Bronchial epithelial cell (primary cell): ENCODE results near the gene BAG3. TPM values are rescaled to one million over a fixed set of nuclear protein-coding genes. Genes with fewer than 3 reads are reported as not detected.

Source experiments
- DNase-seq: peaks from one replicate; pipeline ENCODE4 v3.0.0-alpha.2; 2010; ENCODE audit warnings: low read depth
- FAIRE-seq: peaks from 2 replicates; lab custom pipeline; 2011; peaks lifted over from hg19 to GRCh38; lab: Jason Lieb, UNC
- H3K27me3 ChIP-seq: 2 replicates; pipeline ENCODE4 v1.5.1; 2011; ENCODE audit warnings: low read length; ENCODE audit not compliant: control insufficient read depth, insufficient read depth
- H3K36me3 ChIP-seq: 2 replicates; pipeline ENCODE4 v1.5.1; 2011; ENCODE audit warnings: low read length; ENCODE audit not compliant: control insufficient read depth, insufficient read depth
- H3K4me3 ChIP-seq: 2 replicates; pipeline ENCODE4 v1.5.1; 2011; ENCODE audit warnings: mild to moderate bottlenecking, low read depth, low read length, control low read depth
- total RNA-seq: library from RNA; depleted of rRNA; stranded (reverse); fragments of >200 nt; gene quantifications from 2 replicates; pipeline ENCODE4 v1.2.1, GENCODE V29; 2014
- TF ChIP-seq, protein P1 (sequence below): IDR thresholded peaks from 2 replicates; pipeline ENCODE4 v1.5.1; 2011; ENCODE audit warnings: mild to moderate bottlenecking, moderate library complexity, low read length, control low read depth, inconsistent platforms; ENCODE audit not compliant: insufficient read depth, severe bottlenecking

BAG3 gene
- total RNA-seq, 1 donor from 2014 or later, result 7.1 TPM

DNA sequence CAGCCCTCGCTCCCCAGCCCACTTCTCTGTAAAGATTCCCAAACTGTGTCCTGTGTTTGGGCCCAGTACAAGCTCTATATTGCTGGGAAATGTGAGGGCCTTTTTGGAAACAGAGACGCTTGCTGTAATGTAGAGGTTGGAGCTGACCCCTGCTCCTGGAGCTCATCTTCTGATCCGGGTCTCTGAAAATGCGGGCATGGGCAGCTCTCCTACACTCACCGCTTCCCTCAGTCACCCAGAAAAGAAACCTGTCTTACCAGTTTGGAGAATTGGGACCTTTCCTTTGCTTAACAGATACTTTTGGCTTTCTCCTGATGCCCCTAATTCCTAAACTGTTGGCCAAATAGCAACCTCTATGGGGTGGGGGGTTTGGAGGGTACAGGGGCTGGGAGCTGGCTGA, 18.2 kb downstream of the BAG3 start:
- FAIRE-seq (no peak), DNase-seq (no peak)
- TF ChIP-seq, protein P1, sequence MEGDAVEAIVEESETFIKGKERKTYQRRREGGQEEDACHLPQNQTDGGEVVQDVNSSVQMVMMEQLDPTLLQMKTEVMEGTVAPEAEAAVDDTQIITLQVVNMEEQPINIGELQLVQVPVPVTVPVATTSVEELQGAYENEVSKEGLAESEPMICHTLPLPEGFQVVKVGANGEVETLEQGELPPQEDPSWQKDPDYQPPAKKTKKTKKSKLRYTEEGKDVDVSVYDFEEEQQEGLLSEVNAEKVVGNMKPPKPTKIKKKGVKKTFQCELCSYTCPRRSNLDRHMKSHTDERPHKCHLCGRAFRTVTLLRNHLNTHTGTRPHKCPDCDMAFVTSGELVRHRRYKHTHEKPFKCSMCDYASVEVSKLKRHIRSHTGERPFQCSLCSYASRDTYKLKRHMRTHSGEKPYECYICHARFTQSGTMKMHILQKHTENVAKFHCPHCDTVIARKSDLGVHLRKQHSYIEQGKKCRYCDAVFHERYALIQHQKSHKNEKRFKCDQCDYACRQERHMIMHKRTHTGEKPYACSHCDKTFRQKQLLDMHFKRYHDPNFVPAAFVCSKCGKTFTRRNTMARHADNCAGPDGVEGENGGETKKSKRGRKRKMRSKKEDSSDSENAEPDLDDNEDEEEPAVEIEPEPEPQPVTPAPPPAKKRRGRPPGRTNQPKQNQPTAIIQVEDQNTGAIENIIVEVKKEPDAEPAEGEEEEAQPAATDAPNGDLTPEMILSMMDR, result no peak
- peaks cover 29% of the 10 kb centered on the region for H3K36me3 ChIP-seq
- no peak overlapping the region for H3K4me3 ChIP-seq
- H3K27me3 ChIP-seq, result no peaks in the 10 kb centered on the region

DNA sequence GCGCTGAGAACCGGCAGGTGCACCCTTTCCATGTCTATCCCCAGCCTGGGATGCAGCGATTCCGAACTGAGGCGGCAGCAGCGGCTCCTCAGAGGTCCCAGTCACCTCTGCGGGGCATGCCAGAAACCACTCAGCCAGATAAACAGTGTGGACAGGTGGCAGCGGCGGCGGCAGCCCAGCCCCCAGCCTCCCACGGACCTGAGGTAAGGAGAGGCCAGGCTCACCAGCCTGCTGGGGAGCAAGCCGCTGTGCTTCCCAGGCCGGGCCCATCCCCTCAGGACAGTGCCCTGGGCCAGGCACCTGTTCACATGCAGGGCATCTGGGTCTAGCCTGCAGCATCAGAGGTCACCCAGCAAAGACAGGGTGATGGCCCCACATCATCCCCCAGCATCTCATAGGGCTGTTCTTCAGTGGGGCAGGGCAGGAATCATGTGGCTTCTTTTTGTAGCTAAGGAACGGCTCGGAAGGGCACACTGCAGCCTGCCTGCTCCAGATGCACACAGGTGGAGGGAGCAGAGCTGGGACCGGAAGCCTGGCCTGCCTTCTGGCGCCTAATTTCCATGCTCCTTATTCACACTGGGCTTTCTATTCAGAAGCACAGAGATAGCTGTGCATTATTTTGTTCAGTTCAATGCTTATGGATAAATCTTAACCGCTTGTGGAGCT, 18.9 kb downstream of the BAG3 start:
- TF ChIP-seq, protein P1, result no peak
- Histone ChIP-seq H3K27me3 (no peaks in the 10 kb centered on the region), H3K36me3 (peaks cover 29% of the 10 kb centered on the region), H3K4me3 (no peak overlapping the region)
- FAIRE-seq, result no peak
- no peak for DNase-seq

DNA sequence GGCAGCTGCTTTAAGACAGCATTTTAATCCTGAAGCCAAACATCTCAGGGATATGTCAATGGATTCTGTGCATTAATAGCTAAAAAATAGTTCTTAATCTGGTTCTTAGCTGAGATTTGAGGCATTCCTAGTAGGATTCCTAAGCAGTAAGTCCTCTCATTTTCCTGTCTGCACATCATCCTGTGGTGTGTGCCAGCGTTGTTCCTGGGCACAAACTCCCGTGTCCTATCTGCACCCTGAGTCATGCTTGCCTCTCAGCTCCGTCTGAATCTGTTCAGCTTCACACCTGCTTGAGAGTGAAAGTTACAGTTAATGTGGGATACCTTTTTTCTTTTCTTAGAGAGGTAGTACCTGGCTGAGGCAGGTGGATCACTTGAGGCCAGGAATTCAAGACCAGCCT, 19.5 kb downstream of the BAG3 start:
- Histone ChIP-seq H3K27me3 (no peaks in the 10 kb centered on the region), H3K4me3 (no peak overlapping the region), H3K36me3 (peaks cover 31% of the 10 kb centered on the region)
- FAIRE-seq (no peak), DNase-seq (peak; percentile 73)
- TF ChIP-seq, protein P1, result no peak

DNA sequence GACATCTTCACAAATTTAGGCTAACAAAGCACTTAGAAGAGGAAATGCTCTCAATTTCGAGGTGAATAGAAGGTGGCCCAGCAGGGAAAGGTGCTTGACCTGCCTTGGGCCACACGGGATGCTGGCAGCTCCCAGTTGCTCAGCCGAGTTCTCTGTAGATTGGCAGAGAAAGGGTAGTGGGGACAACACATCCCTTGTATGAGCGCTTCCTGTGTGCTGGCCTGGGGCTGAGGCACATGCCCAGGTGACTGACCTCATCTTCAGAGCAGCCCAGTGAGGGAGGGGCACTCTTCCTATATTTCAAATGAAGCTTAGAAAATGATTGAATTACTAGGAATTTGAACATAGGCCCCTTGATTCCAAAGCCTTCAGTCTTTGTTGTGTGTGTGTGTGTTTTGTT, 20.2 kb downstream of the BAG3 start:
- TF ChIP-seq, protein P1, result no peak
- peaks cover 32% of the 10 kb centered on the region for H3K36me3 ChIP-seq
- no peaks in the 10 kb centered on the region for H3K27me3 ChIP-seq

DNA sequence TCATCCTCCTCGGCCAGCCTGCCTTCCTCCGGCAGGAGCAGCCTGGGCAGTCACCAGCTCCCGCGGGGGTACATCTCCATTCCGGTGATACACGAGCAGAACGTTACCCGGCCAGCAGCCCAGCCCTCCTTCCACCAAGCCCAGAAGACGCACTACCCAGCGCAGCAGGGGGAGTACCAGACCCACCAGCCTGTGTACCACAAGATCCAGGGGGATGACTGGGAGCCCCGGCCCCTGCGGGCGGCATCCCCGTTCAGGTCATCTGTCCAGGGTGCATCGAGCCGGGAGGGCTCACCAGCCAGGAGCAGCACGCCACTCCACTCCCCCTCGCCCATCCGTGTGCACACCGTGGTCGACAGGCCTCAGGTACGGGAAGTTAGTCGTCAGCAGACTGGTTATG, 21.1 kb downstream of the BAG3 start:
- no peak for DNase-seq
- TF ChIP-seq, protein P1, result no peak
- Histone ChIP-seq H3K27me3 (no peaks in the 10 kb centered on the region), H3K4me3 (no peak overlapping the region), H3K36me3 (peaks cover 39% of the 10 kb centered on the region)
- FAIRE-seq, result no peak

More for the DNA sequence above, 20.2 kb downstream of the BAG3 start:
- DNase-seq, result no peak
- no peak for FAIRE-seq
- no peak overlapping the region for H3K4me3 ChIP-seq

DNA sequence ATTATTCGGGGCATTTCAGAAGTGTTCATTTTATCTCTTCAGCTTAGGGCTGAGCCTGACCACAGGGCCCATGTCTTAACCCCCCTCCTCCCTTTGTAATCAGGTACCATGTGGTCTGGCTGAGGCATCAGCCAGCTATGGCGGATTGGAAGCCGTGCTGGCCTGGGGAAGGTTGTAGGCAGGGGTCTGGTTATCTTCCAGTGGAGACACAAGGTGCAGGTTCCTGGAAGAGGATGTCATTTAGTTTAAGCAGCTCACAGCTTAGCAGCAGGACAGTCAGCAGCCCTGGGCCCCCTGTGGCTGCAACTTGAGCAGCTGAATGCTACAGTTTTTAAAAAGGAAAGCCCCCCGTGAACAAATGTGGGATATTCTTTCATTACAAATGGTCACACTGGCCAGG, 22.1 kb downstream of the BAG3 start:
- TF ChIP-seq, protein P1, result no peak
- H3K4me3 ChIP-seq, result no peak overlapping the region
- DNase-seq, result no peak
- H3K36me3 ChIP-seq, result peaks cover 42% of the 10 kb centered on the region
- no peaks in the 10 kb centered on the region for H3K27me3 ChIP-seq
- no peak for FAIRE-seq
